NCI-H446 (cell line): Measurements from ENCODE around the gene KSR1.

Source experiments
- DNase-seq, 2 experiments: peaks; one replicate each; lab custom pipeline; 2025; lab: John Stamatoyannopoulos, UW

KSR1 gene

GRCh38 chr17:27473748-27474609 lies 17.7 kb downstream of the KSR1 start:
- no peak for DNase-seq

- DNase-seq, result no peak
These were observed 18.9 kb downstream of the KSR1 start for GRCh38 chr17:27475070-27475673.

- no peak for DNase-seq
These were observed 20.0 kb downstream of the KSR1 start for GRCh38 chr17:27475981-27476895.

GRCh38 chr17:27477050-27477888 lies 21.0 kb downstream of the KSR1 start:
- DNase-seq, result no peak

DNA sequence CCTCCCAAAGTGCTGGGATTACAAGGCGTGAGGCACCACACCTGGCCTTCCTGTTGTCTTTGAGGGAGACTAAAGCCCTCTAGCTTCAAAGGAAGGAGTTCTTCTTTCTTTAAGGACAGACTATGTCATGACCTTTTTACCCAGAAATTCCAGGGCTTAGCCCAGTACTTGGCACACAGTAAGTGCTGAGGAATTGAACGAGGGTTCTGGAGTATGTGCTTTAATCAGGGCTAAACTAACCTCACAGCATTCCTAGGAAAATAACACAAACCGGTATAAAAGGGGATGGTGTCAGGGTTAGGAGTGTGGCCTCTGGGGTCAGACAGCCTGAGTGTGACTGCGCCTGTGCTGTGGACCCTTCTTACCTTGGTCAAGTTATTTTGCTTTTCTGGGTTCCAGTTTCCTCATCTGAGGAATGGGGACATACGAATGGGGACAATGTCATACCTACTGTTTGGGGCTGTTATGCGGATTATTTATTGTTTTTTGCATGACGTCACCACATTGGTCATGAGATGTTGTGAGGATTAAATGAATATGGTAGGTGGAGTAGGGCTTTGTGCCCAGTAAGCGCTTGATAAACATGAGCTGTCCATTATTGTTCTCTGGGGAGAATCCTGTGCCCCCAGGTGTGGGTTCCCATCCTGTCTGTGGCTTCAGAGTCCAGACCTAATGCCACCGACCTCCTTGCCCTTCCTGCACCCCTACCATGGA lies 21.9 kb downstream of the KSR1 start:
- DNase-seq, result no peak

DNA sequence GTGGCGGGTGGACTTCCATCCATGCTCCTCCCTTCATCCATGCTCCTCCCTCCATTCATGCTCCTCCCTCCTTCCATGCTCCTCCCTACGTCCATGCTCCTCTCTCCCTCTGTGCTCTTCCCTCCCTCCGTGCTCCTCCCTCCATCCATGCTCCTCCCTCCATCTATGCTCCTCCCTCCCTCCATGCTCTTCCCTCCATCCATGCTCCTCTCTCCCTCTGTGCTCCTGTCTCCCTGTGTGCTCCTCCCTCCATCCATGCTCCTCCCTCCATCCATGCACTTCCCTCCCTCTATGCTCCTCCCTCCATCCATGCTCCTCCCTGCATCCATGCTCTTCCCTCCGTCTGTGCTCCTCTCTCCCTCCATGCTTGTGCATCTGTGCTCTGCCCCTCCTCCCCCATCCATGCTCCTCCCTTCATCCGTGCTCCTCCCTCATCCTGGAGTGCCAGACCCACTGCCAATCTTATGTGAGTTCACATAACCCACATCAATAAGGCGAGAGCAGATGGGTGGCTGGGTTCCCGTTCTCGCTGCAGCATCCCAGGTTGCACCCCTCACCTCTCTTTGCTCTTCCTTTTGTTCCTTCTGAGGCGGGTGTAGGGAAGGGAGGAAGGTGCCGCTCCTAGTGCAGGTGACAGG lies 22.8 kb downstream of the KSR1 start:
- no peak for DNase-seq

GRCh38 chr17:27479838-27480237 lies 23.6 kb downstream of the KSR1 start:
- DNase-seq, result no peak

DNA sequence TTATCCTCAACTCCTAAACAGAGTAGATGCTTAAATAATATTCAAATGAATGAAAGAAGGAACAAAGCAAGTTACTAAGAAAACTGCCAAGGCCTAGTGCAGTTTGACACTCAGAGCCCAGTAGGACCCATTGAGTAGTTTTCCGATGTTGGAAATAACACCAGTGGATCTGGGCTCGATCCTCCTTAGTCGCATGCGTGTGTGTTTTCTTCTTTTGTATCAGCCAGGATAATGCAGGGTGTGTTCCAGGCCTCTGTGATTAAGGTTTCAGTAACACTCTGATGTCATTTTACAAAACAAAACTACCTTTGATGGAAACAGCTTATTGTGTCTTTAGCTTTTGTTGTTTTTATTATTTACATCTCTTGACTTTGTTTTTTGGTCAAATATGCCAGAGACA lies 24.5 kb downstream of the KSR1 start:
- DNase-seq, result no peak

DNA sequence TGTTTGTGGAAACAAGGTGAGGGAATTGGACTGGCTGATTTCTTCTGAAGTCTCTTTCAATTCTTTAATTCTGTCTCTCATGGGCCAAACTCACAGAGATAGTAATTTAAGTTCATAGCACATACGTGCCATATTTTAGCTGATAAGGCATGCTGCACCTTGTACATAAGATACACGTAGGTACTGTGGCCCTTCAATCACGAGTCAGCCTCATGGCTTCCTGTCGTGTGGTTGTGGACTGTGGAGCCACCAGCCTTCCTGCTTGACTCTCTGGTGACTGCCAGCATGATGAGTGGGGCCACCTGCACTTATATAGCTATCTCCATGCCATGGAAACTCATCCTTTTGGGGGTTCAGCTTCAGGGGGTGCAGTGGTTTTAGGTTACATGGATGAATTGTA lies 25.1 kb downstream of the KSR1 start:
- no peak for DNase-seq

GRCh38 chr17:27485125-27485524 lies 28.9 kb downstream of the KSR1 start:
- DNase-seq, result no peak

DNA sequence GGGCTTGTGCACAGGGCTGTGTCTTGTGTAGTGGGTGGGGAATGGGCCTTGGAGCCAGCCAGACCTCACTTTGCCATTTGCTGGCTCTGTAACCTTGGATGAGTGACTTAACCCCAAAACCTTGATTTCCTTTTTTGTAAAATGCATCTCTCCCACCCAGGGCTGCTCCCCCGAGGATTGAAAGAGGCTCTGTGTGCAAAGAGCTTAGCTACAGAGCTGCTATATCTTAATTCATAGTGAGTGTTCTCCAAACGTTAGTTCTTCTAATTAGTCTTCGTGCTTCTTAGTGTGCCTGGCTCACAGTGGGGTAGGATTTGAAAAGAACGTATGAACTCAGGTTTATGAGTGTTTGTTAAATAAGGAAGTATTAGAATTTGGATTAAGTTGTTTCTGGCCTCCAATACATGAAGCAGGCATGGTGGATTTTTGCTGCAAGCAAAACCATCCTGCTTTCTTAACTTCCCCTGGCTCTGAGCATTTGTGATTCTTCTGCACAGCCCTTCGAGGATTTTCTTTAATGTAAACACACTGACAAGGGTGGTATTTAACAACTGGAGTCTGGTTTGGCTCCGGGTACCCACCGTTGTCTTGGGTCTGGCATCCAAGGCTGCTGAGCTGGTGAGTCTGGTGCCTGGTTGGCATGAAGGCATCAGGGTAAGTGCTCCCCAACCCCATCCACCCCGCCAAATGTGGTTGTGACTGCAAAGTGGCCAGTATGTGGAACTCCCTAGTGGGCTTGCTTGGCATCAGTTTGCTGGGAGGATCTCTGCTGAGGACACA lies 29.7 kb downstream of the KSR1 start:
- DNase-seq, result no peak

DNA sequence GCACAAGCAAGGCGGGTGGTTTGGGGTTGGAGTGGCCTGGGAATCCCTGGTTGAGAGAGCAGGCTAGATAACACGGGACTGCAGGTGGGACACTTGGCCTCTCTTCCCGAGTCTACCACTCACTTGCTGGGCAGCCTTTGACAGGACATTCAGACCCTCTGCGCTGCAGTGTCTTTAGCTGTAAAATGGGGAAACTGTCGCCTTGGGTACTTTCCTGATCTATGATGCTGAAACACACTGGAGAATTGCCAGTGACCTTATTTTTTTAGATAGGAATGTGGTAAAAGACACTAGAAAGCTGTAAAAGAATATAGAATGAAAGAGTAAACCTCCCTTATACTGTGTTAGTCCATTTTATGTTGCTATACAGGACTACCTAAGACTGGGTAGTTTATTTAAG lies 30.5 kb downstream of the KSR1 start:
- DNase-seq, result no peak

DNA sequence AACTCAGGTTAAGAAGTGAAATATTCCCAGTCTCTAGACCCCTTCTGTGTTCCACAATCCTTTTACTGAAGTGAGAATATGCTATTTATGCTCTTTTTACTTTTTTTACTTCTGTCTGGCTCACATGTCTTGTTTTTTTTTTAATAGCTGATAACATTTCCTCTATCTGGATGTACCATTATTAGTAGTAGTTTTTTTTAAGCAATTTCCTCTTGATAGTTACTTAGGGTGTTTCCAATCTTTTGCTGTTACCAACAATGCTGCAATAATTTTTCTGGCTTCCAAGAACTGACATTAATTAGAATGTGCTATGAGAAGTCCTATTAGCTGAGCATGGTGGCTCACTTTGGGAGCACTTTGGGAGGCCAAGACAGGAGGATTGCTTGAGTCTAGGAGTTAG lies 32.0 kb downstream of the KSR1 start:
- DNase-seq, result no peak

DNA sequence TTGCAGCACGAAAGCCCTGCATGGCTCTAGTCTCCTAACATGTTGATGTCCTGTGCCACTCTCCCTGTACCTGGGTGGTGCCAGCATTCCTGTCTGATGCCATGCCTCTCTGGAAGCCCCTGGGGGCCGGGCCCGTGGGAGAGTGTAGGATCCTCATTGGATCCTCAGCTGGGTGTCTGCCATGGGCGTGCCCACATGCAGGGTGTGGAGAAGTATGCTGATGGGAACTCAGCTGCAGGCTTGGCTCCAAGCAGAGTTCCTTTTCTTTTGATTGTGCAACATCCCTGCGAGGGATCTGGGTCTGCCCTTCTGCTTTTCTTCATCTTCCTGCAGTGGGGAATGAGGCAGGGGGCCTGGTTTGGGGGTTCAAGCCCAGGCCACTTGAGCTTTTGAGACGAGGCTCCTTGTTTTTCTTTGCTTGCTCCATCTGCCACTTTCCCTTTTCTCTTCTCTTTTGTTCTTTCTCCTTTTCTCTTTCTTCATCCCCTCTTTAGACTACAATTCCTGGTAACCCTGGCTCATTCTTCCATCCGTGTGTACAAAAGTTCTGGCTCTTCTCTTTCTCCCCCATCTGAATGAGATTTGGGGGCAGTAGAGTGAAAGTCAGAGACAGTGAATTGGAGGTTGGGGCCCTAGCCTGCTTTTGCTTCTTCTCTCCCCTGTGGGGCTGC lies 32.9 kb downstream of the KSR1 start:
- no peak for DNase-seq

GRCh38 chr17:27490391-27490790 lies 34.1 kb downstream of the KSR1 start:
- DNase-seq, result no peak

- DNase-seq, result no peak
These were observed 35.5 kb downstream of the KSR1 start for GRCh38 chr17:27491713-27492190.

- no peak for DNase-seq
These were observed 36.2 kb downstream of the KSR1 start for GRCh38 chr17:27492470-27492869.

- no peak for DNase-seq
These were observed 36.8 kb downstream of the KSR1 start for GRCh38 chr17:27493088-27493487.
